HG03354 (cell line): ENCODE measurements around the gene ASF1B.
"Not testable (repeated sequence)": the region's sequence is repeated elsewhere in the genome, so short reads cannot be mapped to it uniquely, and the experiment has no call there.

Experiments
- ATAC-seq: cut with Tn5 transposase; IDR thresholded peaks from one replicate; pipeline ENCODE4 v1.9.1; 2021; ENCODE audit warnings: mild to moderate bottlenecking; ENCODE audit not compliant: unreplicated experiment, poor library complexity, severe bottlenecking

Gene ASF1B

GRCh38 chr19:14136509-14137281, at the start of gene ASF1B:
Gene ASF1B (minus strand): TSS chr19:14136589. CDS start chr19:14136456, 133 bp downstream.
- peak; percentile 84 for ATAC-seq

- not testable (repeated sequence) for ATAC-seq
Observed at GRCh38 chr19:14185691-14186090, 49.3 kb upstream of the ASF1B start.

DNA sequence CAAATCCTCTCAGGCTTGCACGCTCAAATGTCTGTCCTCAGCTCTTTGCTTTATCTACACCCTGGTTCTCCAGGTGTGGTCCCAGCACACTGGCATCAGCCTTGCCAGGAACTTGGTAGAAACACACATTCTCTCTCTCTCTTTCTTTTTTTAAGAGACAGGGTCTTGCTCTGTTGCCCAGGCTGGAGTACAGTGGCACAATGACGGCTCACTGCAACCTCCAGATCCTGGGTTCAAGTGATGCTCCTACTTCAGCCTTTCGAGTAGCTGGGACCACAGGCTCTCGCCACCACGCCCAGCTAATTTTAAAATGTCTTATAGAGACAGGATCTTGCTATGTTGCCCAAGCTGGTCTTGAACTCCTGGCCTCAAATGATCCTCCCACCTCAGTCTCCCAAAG, 48.8 kb upstream of the ASF1B start:
- ATAC-seq, result no peak

- ATAC-seq, result no peak
Observed at GRCh38 chr19:14183741-14184350, 47.5 kb upstream of the ASF1B start.

DNA sequence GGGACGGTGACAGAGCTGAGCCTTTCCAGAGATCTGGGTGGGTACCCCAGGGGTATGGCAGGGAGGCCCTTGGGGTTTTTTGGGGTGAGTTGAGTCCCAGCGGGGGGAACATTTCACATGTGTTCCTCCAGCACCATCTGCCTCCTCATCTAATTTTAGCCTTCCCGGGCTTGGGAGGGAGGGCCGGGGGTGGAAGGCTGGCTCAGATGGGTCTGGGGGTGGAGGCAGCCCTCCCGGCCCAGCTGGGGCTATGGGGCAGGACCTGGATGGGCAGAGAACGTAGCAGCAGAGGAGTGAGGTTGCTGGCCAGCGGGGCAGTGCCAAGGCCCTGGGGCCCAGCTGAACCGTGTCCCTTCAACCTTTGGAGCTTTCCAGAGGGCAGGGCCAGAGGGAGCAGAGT, 46.1 kb upstream of the ASF1B start:
- no peak for ATAC-seq

DNA sequence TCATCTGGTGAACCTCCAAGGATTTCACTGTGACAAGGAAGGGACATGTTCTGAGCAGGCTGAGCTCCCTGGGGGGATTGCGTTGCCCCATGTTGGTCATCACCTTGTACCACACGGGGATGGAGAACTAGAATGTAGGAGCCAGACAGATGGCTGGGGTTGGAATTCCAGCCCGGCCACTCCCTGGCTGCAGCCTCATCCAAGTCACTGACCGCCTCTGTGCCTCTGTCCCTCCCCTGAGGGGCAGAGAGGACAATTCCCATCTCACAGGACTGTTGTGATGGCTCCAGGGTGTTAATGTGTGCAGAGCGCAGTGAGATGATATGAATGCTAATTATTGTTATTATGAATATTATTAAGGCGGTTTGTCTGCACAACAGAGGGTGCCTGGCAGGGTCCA, 45.5 kb upstream of the ASF1B start:
- no peak for ATAC-seq

GRCh38 chr19:14181199-14181598, 44.8 kb upstream of the ASF1B start:
- not testable (repeated sequence) for ATAC-seq

GRCh38 chr19:14177496-14178074, 41.2 kb upstream of the ASF1B start:
- ATAC-seq, result no peak

GRCh38 chr19:14175351-14175792, 39.0 kb upstream of the ASF1B start:
- no peak for ATAC-seq

DNA sequence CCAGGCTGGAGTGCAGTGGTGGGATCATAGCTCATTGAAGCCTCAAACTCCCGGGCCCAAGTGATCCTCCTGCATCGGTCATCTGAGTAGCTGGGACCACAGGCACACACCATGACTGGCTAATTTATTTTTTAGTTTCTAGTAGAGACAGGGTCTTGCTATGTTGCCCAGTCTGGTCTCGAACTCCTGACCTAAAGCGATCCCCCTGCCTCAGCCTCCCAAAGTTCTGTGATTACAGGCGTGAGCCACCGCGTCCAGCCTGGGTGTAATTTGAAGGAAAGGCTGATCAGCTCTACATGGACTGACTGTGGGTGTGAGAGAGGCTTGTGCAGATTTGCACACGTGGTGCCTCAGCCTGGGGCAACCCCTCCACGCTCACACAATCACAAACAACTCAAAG, 38.5 kb upstream of the ASF1B start:
- no peak for ATAC-seq

DNA sequence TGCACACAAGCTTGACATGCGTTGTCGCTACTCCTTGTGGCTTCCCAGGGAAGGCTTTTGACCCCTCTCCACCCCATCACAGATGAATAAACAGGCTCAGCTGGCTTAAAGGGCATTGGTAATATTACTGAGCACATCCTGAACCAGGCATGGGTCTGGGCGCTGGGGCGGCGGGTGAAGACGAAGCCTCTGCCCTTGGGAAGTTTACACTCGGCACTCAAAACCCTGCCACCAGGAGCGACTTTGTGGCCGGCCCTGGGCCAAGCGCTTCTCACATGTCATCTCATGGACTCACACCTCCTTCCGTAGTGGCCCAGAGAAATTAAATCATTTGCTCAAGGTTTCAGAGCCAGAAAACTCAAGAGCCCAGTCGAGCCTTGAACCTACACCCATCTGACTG, 32.6 kb upstream of the ASF1B start:
- no peak for ATAC-seq

GRCh38 chr19:14168259-14168972, 32.0 kb upstream of the ASF1B start:
- no peak for ATAC-seq

DNA sequence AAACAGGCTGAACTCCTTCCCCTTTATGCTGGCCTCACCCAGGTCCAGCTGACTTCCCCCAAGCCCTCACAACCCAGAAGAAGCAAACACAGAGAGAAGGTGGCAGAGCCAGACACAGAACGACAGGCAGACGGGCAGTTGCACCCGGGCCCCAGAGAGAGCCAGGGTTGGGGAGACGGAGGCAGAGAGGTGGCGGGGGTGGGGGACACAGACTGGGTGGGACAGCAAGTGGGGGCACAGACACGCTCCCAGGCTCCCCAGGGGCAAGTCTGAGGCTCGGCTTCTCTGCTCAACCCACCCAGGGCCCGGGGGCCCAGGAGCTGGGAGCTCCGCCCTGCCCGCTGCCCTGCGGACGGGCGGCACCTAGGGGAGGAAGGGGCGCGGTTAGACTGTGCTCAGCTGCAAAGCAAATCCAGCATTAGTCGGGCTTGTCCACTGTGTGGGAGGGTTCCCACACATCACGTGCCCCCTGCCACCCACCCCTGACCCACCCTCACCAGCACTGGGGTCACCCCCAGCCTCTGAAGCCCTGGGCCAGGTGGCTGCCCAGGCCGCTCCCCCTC, 31.3 kb upstream of the ASF1B start:
- ATAC-seq, result no peak

GRCh38 chr19:14166999-14167575, 30.7 kb upstream of the ASF1B start:
- ATAC-seq, result no peak

GRCh38 chr19:14165990-14166830, 29.8 kb upstream of the ASF1B start:
- no peak for ATAC-seq

- ATAC-seq, result no peak
Observed at GRCh38 chr19:14164724-14165493, 28.5 kb upstream of the ASF1B start.

DNA sequence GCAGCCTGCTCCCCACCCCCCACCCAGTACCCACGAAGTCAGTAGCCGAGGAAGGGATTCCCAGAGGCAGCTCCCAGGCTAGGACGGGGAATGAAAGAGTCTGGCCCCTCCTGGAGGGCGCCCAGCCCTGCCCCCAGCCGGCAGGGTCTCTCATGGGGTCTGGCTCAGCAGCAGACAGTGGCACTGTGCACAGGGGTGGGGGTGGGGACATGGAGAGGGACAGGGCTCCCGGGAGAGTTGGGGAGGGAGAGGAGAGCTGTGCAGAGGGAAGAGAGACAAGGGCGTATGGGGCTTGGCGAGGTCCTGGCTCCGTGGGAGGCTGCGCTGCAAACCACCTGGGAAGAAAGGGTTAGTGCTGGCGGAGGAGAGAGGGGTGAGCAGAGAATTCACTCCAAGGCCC, 27.7 kb upstream of the ASF1B start:
- ATAC-seq, result no peak

- ATAC-seq, result no peak
Observed at GRCh38 chr19:14162871-14163297, 26.5 kb upstream of the ASF1B start.
